NCI-H1417 treated with DMSO at 0.1 percent for 48 hours (cell line): ENCODE results near the gene KATNAL1.
"Not testable (repeated sequence)": the region's sequence is repeated elsewhere in the genome, so short reads cannot be mapped to it uniquely, and the experiment has no call there.

Experiments
- DNase-seq: peaks from one replicate; lab custom pipeline; 2025; lab: John Stamatoyannopoulos, UW

Gene KATNAL1

DNA sequence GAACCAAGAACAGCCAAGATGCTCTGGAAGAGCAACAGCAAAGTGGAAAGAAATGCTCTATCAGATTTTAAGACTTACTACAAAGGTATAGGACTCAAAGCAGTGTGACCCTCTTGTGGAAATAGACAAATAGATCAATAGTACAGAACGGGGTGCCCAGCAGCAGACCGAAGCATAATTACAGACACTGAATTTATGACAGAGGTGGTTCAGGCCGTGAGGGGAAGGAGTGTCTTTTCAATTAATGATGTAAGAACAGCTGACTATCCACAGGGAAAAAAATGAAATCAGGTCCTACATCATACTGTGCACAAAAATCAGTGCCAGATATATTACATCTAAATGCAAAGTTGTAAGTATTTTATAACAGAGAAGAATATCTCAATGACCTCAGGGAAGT, 95.6 kb downstream of the KATNAL1 start:
- no peak for DNase-seq

DNA sequence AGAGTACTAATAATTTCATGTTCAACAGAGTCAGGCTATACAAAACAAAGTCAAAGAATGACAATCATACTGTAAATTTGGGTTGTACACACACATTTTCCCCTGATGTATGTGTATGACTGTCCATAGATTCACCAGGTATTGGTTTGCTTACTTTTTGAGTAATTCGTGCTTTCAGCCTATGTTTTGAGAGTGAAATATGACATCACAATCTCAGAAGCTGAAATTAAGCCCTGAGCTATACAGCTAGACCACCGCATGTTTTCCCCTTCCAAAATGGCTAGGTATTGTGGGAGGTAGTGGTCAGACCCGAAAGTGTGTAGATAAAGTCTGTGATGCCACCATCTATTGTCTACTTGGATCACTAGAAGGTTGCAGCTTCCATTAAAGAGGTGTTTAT, 102.8 kb downstream of the KATNAL1 start:
- no peak for DNase-seq

- no peak for DNase-seq
Observed at GRCh38 chr13:30196025-30196424, 111.3 kb downstream of the KATNAL1 start.

DNA sequence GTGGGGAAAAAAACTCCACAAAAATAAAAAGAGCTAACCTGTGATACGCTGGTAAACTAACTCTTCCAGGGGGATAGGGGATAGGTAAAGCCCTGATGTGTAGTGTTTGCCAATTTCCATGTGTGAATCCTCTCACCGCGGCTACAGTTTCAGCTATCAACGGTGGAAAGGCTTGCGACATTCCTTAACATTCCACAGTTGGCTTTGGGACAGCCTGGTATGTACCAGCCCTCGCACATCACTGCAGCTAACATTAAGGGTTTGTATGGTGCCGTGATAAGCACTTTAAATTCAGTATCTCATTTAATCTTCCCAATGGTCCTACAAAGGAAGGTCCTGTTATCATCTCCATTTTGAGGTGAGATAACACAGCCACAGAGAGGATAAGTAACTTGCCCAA, 112.4 kb downstream of the KATNAL1 start:
- no peak for DNase-seq

DNA sequence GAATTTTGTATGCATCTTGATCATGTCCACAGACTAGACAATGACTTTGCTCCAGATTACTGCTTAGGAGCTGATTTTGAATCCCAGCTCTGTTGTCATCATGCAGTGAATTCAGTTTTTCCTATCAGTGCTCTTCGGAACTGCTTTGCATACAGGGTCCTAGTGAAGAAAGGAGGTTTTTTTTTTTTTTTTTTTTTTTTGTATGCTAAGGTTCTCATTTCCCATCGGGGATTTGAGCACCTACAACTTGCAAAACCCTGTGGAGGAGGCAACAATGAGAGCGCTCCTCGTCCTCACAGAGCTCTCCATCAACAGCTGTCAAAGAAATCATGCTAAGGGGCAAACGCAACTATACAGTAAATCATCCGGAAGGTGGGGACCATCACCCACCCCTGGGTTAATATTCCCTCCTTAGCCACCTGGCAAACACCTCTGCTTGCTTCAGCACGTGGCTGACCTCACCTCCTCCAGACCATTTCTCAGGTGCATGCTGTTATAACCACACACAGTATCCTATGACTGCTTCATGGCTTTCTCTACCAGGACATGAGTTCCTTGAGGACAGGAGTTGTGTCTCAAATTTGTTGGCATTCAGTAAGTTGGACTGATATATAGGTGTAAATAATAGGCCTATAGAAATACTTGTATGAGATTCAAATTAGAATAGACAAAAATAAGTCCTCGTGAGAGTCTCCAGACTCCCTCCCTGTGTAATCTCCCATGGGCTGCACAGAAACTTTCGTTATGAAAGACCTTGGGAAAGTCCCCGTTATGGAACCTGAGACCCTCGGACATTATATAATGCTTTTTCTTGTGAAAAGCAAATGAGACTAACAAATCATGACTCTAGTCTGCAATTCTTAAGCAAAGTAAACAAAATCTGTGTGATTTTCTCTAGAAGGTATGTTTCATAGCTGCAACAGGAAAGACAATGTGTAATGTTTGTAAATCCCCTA, 113.8 kb downstream of the KATNAL1 start:
- no peak for DNase-seq

DNA sequence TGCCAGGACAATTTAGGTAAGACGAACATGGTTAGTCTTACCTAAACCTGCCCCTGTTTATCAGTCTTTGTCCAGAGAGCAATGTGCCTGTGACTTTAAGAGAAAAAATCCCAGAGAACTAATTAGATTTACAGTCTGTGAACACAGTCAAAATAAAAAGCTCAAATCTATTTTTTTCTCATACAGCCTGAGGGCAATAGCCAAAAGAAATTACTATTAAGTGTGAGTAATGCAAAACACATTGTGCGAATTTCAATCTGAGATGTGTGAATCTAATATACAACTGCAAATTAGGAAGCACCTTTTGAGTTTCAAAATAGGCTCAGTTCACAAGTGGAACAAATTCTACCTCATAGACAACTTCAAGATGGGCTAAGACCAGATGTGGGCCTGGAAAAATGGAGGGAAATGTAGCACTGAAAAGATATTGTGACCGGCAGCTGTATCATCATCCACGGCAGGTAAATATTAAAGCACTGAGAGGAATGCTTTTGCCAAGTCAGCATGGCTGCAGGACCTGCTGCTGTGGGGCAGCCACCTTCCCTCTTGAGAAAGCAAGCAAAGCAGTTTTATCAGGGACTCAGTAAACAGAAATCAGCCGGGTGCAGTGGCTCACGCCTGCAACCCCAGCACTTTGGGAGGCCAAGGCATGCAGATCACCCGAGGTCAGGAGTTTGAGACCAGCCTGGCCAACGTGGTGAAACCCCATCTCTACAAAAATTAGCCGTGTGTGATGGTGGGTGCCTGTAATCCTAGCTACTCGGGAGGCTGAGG, 114.8 kb downstream of the KATNAL1 start:
- DNase-seq = no peak

DNA sequence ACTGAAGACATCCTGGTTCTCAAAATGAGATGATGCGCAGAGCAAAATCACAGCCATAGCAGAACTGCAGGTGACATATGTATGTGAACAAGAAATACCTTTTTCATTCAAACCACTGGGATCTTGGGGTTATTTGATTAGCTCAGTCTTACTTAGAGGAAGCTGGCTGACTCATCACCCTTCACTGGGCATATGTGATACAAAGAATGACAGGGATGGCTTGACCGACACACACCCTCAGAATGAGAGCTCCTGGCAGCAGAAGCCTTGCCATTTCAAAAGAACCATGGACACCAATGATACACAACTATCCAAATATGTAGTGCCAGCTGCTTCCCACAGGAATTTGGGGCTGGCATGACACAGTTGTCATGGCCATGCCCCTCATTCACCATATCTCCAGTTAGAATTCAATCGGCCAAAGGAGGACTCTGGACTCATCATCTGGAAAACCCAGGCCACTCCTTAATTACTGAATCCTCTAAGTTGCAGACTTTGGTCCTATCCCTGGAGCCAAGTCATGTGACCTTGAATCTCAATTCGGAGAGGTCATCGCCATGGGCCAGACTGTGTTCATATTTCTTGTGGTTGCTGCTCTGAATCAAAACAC, 115.8 kb downstream of the KATNAL1 start:
- DNase-seq = no peak

GRCh38 chr13:30186634-30187415, 120.5 kb downstream of the KATNAL1 start:
- DNase-seq = peak; percentile 67

- DNase-seq = no peak
Observed at GRCh38 chr13:30181888-30182651, 125.3 kb downstream of the KATNAL1 start.

DNA sequence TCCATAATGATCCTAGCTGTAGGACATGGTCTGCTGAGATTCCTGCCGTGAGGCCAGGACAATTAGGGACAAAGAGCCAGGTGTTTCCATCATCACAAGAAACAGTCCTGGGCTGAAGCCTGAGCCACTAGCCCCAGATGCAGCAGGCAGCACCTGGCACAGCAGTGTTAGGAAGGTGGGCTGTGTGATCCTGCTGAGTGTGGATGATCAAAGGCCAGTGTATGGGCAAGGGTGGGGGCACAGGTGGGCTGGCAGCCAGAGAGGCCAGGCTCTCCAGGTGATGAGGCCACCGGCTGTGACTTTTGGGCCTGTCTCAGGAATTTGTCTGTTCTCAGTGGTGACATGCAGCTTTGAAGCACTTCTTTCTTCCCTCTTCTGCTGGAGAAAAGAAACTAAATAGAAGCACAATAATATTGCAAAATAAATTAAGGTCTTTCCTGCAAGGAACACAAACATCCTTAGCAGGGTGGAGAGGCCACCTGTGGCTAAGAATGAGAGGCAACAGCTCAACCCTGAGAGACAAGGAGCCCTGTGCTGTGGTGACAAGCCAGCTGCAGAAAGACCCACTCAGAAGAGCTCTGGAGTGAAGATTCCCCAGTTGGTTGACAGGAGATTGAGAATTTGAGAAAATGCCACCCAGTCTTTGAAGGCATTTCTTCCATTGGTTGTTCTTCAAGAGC, 127.6 kb downstream of the KATNAL1 start:
- DNase-seq = no peak

GRCh38 chr13:30178976-30179375, 128.4 kb downstream of the KATNAL1 start:
- DNase-seq = no peak

DNA sequence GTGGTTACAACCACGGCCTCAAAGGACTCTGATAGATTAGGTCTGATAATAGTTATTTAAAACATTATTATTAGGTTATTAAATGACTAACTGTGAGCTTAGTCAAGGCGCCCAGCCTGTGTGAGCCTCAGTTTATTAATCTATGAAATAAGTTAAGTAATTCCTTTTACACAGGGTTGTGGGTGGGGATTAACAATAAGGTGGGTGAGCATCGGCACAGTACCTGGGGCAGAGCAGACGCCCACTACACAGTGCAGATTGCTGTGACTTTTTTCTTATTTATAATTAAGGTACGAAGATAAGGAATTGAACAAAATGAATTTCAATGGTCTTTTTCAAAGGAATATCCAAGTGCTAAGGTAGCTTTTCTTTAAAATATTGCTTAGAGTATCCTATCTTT, 132.2 kb downstream of the KATNAL1 start:
- no peak for DNase-seq

DNA sequence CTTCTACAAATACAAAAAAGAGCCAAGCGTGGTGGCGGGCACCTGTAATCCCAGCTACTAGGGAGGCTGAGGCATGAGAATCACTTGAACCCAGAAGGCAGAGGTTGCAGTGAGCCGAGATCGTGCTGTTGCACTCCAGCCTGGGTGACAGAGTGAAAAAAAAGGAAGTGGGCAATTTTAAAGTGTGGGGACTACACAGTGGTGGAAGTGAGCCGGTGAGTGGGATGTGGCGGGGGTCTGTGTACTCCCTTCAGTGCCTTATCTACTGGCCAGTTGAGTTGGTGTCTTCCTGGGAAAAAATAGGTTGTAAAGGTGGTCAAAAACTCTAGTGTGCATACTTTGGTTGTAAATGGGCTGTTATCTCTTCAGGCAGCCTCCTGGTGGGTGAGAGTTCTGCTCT, 133.1 kb downstream of the KATNAL1 start:
- not testable (repeated sequence) for DNase-seq

- no peak for DNase-seq
Observed at GRCh38 chr13:30173303-30173610, 134.1 kb downstream of the KATNAL1 start.

GRCh38 chr13:30172593-30173302, 134.6 kb downstream of the KATNAL1 start:
- DNase-seq = no peak

- no peak for DNase-seq
Observed at GRCh38 chr13:30170569-30170968, 136.8 kb downstream of the KATNAL1 start.

DNA sequence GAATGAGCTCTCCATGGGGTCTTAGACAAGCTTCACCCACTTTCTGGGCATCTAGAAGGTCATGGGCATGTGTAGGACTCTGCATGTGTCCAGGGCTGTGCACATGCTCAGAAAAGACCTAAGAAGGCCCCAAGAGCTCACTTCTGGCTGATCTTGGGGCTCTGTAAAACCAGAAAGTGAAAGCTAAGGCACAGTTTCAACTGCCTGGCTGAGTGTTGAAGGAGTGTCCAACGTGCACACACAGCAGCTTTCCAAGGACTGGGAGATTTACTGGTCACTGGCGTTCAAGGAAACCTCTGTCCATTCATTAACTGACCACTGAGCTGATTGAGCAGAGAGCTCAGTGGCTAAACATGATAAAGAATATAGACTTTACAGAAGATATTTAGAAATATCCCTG, 137.9 kb downstream of the KATNAL1 start:
- DNase-seq = no peak

GRCh38 chr13:30165796-30166195, 141.6 kb downstream of the KATNAL1 start:
- DNase-seq = no peak

- DNase-seq = no peak
Observed at GRCh38 chr13:30165071-30165470, 142.3 kb downstream of the KATNAL1 start.

DNA sequence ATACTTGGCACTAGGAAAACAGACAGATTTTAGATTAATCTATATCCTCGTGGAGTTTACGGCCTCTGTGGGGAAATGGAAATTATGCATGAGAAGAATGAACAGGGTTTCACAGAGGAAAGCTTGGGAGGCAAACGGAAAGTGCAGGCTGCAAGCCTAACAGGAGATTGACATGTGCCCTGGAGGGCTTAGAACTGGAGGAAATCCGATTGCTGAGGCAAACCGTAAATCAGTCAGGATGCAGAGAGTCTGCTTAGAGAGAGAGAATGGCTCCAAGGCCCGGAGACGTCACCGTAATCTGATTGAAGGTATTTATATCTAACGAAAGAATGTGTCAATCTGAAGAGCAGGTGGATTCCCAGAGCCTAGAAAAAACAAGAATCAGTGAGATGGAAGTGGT, 143.2 kb downstream of the KATNAL1 start:
- no peak for DNase-seq
